ENCODE measurements around the gene REEP1. TPM values are rescaled to one million over a fixed set of nuclear protein-coding genes. Genes with fewer than 3 reads are reported as not detected.
A peak's percentile ranks its signal among the peaks of the same experiment; 100 is the strongest.

REEP1 gene
- total RNA-seq, 1 donor from 2014 or later: 167 TPM

GRCh38 chr2:86195055-86195807 is 142.2 kb downstream of the REEP1 start, which contains the start of gene IMMT:
TSS of gene IMMT (minus strand) at chr2:86195462. CDS start at chr2:86195382, 80 bp downstream.
- peak within 1 kb of the TSS; percentile 94 for H3K4me3 Mint-ChIP-seq (ENCODE audit: unreplicated experiment)
- DNase-seq: peak; percentile 98
- H3K27ac Mint-ChIP-seq (ENCODE audit: unreplicated experiment): peak within 1 kb of the TSS; percentile 99
- TF ChIP-seq CTCF (IDR thresholded peaks at IDR 0.05; ENCODE audit: partially characterized antibody, unreplicated experiment): no peak
- H3K27me3 Mint-ChIP-seq (ENCODE audit: unreplicated experiment): peaks cover 11% of the 10 kb centered on the region
- H3K36me3 Mint-ChIP-seq (ENCODE audit: unreplicated experiment): no peaks in the 10 kb centered on the region
- H3K4me1 Mint-ChIP-seq (ENCODE audit: low read depth, unreplicated experiment): peaks cover 7% of the 10 kb centered on the region
- peaks cover 24% of the 10 kb centered on the region for H3K9me3 Mint-ChIP-seq (ENCODE audit: unreplicated experiment)

- H3K4me1 Mint-ChIP-seq (ENCODE audit: low read depth, unreplicated experiment): peaks cover 6% of the 10 kb centered on the region
- H3K27ac Mint-ChIP-seq (ENCODE audit: unreplicated experiment): peak overlapping the region; percentile 99
- no peak for TF ChIP-seq CTCF (IDR thresholded peaks at IDR 0.05; ENCODE audit: partially characterized antibody, unreplicated experiment)
- peaks cover 24% of the 10 kb centered on the region for H3K9me3 Mint-ChIP-seq (ENCODE audit: unreplicated experiment)
- peak overlapping the region; percentile 94 for H3K4me3 Mint-ChIP-seq (ENCODE audit: unreplicated experiment)
- H3K27me3 Mint-ChIP-seq (ENCODE audit: unreplicated experiment): peaks cover 11% of the 10 kb centered on the region
- no peaks in the 10 kb centered on the region for H3K36me3 Mint-ChIP-seq (ENCODE audit: unreplicated experiment)
- no peak for DNase-seq
Measured at GRCh38 chr2:86194751-86195054, 142.7 kb downstream of the REEP1 start.

GRCh38 chr2:86193901-86194567 is 143.4 kb downstream of the REEP1 start:
- Mint-ChIP-seq H3K4me3 (ENCODE audit: unreplicated experiment) (peak overlapping the region; percentile 94), H3K4me1 (ENCODE audit: low read depth, unreplicated experiment) (peaks cover 6% of the 10 kb centered on the region), H3K27me3 (ENCODE audit: unreplicated experiment) (peaks cover 11% of the 10 kb centered on the region), H3K27ac (ENCODE audit: unreplicated experiment) (peak overlapping the region; percentile 99), H3K36me3 (ENCODE audit: unreplicated experiment) (no peaks in the 10 kb centered on the region), H3K9me3 (ENCODE audit: unreplicated experiment) (peaks cover 20% of the 10 kb centered on the region)
- TF ChIP-seq CTCF (IDR thresholded peaks at IDR 0.05; ENCODE audit: partially characterized antibody, unreplicated experiment): no peak
- DNase-seq: no peak

- peaks cover 8% of the 10 kb centered on the region for H3K27me3 Mint-ChIP-seq (ENCODE audit: unreplicated experiment)
- peaks cover 29% of the 10 kb centered on the region for H3K4me1 Mint-ChIP-seq (ENCODE audit: low read depth, unreplicated experiment)
- TF ChIP-seq CTCF (IDR thresholded peaks at IDR 0.05; ENCODE audit: partially characterized antibody, unreplicated experiment): no peak
- H3K9me3 Mint-ChIP-seq (ENCODE audit: unreplicated experiment): peaks cover 9% of the 10 kb centered on the region
- H3K36me3 Mint-ChIP-seq (ENCODE audit: unreplicated experiment): no peaks in the 10 kb centered on the region
- DNase-seq: no peak
- H3K27ac Mint-ChIP-seq (ENCODE audit: unreplicated experiment): no peak overlapping the region
- H3K4me3 Mint-ChIP-seq (ENCODE audit: unreplicated experiment): no peak overlapping the region
Measured at GRCh38 chr2:86189782-86190416, 147.5 kb downstream of the REEP1 start.
